A673 (cell line): ENCODE measurements around the gene SECISBP2. TPM values are rescaled to one million over a fixed set of nuclear protein-coding genes. Genes with fewer than 3 reads are reported as not detected.

ENCODE experiments used
- BruUV-seq: library from RNA; stranded (reverse); fragments of 400-500 nt; replicated peaks from 2 replicates; lab custom pipeline; 2021; lab: Mats Ljungman, UMichigan
- CTCF ChIA-PET: fragments of 300-600 bp; sonication (Branson Sonifier 250); formaldehyde crosslinking; loops from one replicate; lab custom pipeline; 2022; ENCODE audit warnings: antibody characterized with exemption; lab: Charles Lee
- POLR2A ChIA-PET: fragments of 300-600 bp; sonication (Branson Sonifier 250); formaldehyde crosslinking; loops from one replicate; lab custom pipeline; 2022; ENCODE audit warnings: antibody characterized with exemption; ENCODE audit not compliant: low non-redundant PET; lab: Charles Lee
- DNase-seq: peaks from one replicate; pipeline ENCODE4 v3.0.0-alpha.2; 2015; ENCODE audit warnings: low spot score
- H3K27ac ChIP-seq: fragments of 200-600 bp; sonication (generic); 2 replicates; pipeline ENCODE4 v1.5.1; 2016; ENCODE audit warnings: mixed run types, low read depth, mild to moderate bottlenecking, mixed read lengths, antibody characterized with exemption, low read length; ENCODE audit not compliant: poor library complexity, severe bottlenecking
- H3K27me3 ChIP-seq: fragments of 200-600 bp; sonication (generic); replicated peaks from 2 replicates; pipeline ENCODE4 v1.6.1; 2017; ENCODE audit warnings: mixed run types, low read depth, mild to moderate bottlenecking, mixed read lengths, antibody characterized with exemption, low read length; ENCODE audit not compliant: insufficient read depth, poor library complexity
- H3K36me3 ChIP-seq: fragments of 200-600 bp; sonication (generic); 2 replicates; pipeline ENCODE4 v1.6.1; 2016; ENCODE audit warnings: mixed run types, mild to moderate bottlenecking, mixed read lengths, antibody characterized with exemption, low read length; ENCODE audit not compliant: insufficient read depth, poor library complexity, severe bottlenecking
- H3K4me1 ChIP-seq: fragments of 200-600 bp; sonication (generic); 2 replicates; pipeline ENCODE4 v1.6.1; 2017; ENCODE audit warnings: mixed run types, mild to moderate bottlenecking, mixed read lengths, antibody characterized with exemption, low read length; ENCODE audit not compliant: insufficient read depth, poor library complexity, severe bottlenecking
- H3K4me3 ChIP-seq: fragments of 200-600 bp; sonication (generic); 2 replicates; pipeline ENCODE4 v1.5.1; 2016; ENCODE audit warnings: low read depth, mixed run types, mild to moderate bottlenecking, mixed read lengths, low read length; ENCODE audit not compliant: poor library complexity, severe bottlenecking
- H3K9me3 ChIP-seq: fragments of 200-600 bp; sonication (generic); 2 replicates; pipeline ENCODE4 v1.6.1; 2016; ENCODE audit warnings: mixed run types, low read depth, mild to moderate bottlenecking, mixed read lengths, antibody characterized with exemption, low read length; ENCODE audit not compliant: poor library complexity, severe bottlenecking
- CTCF ChIP-seq: fragments of 300-800, 200-600 bp; sonication (generic); conservative IDR thresholded peaks from 2 replicates; pipeline ENCODE4 v1.5.1; 2017; ENCODE audit warnings: low read depth, mild to moderate bottlenecking, antibody characterized with exemption, low read length, moderate library complexity, mixed read lengths
- EZH2 ChIP-seq: fragments of 200-600 bp; sonication (generic); IDR thresholded peaks from 2 replicates; pipeline ENCODE4 v1.6.1; 2017; ENCODE audit warnings: borderline replicate concordance, low read depth, mild to moderate bottlenecking, mixed read lengths, antibody characterized with exemption, low read length; ENCODE audit not compliant: poor library complexity, severe bottlenecking
- intact Hi-C: fragments of 100-400 bp; cut with micrococcal nuclease; formaldehyde crosslinking; loops from one replicate; pipeline ENCODE4 v1.10.0; 2022; ENCODE audit not compliant: unreplicated experiment
- total RNA-seq: library from RNA; stranded (reverse); gene quantifications from 2 replicates; pipeline ENCODE4 v1.2.3, GENCODE V29; 2021

Gene SECISBP2
- total RNA-seq, 1 experiment from 2014 or later, result 44.4 TPM

- intact Hi-C loops, result no loop called here
- ChIA-PET CTCF (no interaction called here), POLR2A (no interaction called here)
- TF ChIP-seq CTCF (no peak), EZH2 (no peak)
- Histone ChIP-seq H3K9me3 (no peaks in the 10 kb centered on the region), H3K27ac (no peak overlapping the region), H3K36me3 (peaks cover 27% of the 10 kb centered on the region), H3K4me1 (no peaks in the 10 kb centered on the region), H3K27me3 (no peaks in the 10 kb centered on the region), H3K4me3 (no peak overlapping the region)
- DNase-seq, result no peak
- no TSS peak for BruUV-seq
Observed at GRCh38 chr9:89325733-89326132, 7.4 kb downstream of the SECISBP2 start.

GRCh38 chr9:89328064-89328463 is 9.8 kb downstream of the SECISBP2 start:
- H3K9me3 ChIP-seq, result no peaks in the 10 kb centered on the region

GRCh38 chr9:89329917-89330316 is 11.6 kb downstream of the SECISBP2 start:
- intact Hi-C loops, result no loop called here
- H3K4me3 ChIP-seq, result no peak overlapping the region
- H3K27me3 ChIP-seq, result no peaks in the 10 kb centered on the region
- POLR2A ChIA-PET, result no interaction called here
- CTCF ChIA-PET, result no interaction called here
- H3K9me3 ChIP-seq, result no peaks in the 10 kb centered on the region
- BruUV-seq, result no TSS peak
- no peak for TF ChIP-seq CTCF
- no peak for TF ChIP-seq EZH2
- peaks cover 53% of the 10 kb centered on the region for H3K36me3 ChIP-seq
- DNase-seq, result no peak
- no peaks in the 10 kb centered on the region for H3K4me1 ChIP-seq
- H3K27ac ChIP-seq, result no peak overlapping the region

More at GRCh38 chr9:89328064-89328463, 9.8 kb downstream of the SECISBP2 start:
- intact Hi-C loops, result no loop called here
- Histone ChIP-seq H3K27ac (no peak overlapping the region), H3K4me1 (no peaks in the 10 kb centered on the region), H3K36me3 (peaks cover 43% of the 10 kb centered on the region), H3K4me3 (no peak overlapping the region), H3K27me3 (no peaks in the 10 kb centered on the region)
- ChIA-PET POLR2A (no interaction called here), CTCF (no interaction called here)
- DNase-seq, result no peak
- TF ChIP-seq EZH2 (no peak), CTCF (no peak)
- no TSS peak for BruUV-seq
